ENCODE results near the gene TRABD2B.

Gene TRABD2B

DNA sequence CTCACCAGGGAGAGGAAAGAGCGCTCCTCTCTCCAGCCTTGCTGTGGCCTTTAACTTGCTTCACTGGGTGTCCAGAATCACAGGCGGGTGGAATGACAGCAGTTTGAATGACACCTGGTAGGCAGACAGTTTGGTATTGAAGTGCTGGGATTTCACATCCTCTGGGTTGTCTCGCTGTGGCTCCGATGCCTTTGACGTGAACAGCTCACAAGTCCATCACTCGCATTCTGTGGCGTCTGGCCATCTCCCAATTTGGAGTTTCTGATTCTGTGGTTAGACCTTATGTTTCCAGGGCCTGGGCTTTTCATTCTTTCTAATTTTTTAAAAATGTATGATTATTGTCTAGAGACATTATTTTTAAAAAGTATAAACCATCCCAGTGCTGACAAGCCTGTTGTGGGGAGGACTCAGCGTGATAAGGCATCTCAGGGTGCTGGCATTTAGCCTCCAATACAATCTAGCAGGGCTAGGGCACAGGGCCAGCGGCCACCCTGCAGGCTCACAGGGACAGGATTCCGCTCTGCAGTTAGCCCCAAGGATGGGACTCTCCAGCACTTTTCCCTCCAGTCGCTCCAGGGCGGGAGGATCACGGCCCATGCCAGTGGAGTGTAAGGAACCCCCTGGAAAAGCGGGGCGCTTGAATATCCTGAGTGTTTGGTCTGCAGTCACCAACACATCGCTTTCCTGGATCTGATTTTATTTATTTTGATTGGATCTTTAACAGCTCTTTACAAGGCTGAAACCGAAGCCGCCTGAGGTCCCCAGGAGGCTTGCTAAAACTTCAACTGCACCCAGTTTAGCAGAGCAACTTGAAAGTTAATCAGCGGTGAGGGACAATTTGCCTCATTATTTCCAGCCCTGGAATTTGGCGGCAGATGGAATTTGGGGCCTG is 178.3 kb downstream of the TRABD2B start:
- no peak for FAIRE-seq

DNA sequence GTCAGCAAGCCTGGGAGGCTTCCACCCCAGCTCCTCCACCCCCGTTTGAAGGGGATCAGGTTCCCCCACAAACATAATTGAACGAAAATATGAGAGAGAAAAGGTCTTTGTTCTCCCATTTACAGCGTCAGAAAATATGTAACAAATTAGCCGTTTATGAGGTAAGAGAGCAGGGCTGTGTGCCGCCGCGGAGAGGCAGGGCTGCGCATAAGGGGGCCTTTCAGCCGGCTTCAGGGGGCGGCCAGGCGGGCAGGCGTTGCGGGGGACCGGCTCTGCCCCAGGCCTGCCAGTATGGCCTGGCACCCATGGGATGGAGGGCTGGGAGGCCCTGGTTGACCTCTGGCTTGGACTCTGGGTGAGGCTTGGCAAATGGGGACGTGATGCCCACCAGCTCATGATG is 179.3 kb downstream of the TRABD2B start:
- no peak for FAIRE-seq

DNA sequence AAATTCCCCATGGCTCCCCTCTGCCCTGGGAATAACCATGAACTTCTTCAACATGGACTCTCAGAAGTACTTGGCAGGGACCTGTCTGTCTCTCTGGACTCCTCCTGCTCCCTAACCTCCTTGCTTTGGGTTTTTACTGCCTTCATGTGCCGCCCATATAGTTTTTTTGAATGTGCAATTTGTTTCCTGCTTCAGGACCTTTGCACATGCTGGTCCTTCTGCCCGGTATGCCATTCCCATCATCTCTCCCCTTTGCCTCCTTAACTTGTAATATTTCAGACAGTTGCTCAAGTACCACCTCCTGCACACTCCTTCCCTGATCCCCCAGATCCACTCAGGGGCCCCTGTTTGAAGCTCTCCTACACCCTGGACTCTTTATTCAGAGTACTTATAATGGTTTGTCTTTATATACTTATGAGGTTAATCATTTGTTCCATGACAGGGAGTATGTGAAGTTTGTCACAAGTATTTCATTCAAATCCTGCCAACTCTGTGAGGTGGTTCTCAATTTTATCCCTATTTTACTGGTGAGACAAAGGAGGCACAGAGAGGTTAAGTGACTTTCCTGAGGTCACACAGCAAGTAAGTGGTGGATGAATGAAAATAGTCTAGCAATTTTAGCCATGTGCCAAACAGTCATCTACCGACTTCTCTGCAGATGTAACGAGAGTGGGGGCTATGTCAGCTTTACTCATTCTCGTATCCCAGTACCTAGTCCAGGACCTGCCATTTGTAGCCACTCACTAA is 180.7 kb downstream of the TRABD2B start:
- no peak for FAIRE-seq

DNA sequence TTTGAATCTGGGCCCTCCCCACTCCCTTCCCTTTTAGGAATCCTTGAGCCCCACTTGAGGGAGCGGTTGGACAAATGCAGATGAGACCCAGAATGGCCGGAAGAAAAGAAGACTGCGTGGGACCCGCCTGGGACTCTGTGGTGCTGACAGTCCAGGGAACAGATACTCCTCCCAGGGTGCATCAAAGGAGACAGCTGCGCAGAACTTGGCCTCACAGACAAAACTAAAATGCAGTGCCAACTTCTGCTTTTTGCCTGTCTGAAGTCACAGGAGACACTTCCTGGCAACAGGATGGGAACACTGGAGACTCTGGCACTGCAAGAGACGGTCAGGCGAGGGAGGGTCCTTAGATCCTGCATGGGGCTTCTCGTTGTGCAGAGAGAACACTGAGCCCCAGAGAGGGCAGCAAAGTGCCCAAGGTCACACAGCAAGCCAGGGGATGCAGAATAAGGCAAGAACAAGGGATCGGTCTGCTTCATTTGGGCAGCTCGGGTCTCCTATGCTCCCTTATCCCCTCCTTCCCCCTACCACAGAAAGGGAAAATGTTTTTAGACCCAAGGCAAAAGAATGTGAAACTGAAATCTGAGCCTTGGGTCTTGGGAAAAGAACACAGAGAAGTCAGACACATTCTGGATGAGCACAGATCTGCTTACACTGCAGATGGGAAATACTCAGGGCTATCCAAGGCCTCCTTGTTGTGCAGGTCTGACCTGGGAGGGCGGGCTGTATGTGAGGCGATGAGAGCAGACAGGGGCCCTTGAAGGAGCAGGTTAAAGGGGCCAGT is 182.4 kb downstream of the TRABD2B start:
- FAIRE-seq = no peak

DNA sequence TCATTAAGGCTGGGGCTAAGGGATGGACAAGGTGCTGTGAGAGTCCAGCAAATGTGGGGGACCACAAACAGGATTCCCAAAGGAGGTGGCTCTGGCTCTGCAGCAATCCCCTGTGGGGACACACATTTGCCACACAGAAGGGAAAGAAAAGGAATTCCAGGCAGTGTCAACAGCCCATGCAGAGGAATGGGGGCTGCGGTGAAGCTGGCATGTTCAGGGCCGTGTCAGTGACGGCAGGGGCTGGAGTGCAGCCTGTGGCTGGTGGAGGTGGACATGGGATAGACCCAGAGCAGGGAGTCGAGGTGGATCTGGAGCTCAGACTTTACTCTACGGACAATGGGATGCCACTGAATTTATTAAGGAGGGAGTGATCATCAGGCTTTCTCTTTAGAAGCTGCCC is 183.2 kb downstream of the TRABD2B start:
- no peak for FAIRE-seq

DNA sequence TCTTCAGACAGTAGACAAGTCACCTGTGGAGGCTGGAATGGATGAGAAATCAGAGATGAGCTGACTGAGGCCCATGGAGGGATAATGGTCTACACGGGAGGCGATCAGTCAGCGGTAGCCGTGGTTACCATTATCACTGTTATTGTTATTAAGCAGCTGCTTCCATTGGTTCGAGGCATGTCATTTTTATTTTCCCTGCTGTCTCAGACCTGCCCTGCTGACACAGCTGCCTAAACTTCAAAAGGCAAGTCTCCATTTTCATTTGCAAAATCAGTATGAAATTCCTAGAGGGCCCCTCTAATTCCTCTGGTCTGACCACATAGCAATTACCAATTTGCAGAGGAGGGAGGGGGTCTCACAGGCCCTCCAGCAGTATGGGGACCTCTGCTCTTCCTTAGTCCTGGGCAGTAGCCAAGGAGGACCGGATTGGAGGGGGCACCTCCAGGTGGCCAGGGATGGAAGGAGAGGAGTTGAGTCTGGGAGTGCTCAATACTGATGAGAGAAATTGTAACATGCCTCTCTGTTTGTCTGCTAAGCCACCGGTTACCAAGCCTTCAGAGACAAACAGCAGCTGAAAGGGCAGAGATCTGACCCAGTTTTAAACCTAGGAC is 184.2 kb downstream of the TRABD2B start:
- no peak for FAIRE-seq

DNA sequence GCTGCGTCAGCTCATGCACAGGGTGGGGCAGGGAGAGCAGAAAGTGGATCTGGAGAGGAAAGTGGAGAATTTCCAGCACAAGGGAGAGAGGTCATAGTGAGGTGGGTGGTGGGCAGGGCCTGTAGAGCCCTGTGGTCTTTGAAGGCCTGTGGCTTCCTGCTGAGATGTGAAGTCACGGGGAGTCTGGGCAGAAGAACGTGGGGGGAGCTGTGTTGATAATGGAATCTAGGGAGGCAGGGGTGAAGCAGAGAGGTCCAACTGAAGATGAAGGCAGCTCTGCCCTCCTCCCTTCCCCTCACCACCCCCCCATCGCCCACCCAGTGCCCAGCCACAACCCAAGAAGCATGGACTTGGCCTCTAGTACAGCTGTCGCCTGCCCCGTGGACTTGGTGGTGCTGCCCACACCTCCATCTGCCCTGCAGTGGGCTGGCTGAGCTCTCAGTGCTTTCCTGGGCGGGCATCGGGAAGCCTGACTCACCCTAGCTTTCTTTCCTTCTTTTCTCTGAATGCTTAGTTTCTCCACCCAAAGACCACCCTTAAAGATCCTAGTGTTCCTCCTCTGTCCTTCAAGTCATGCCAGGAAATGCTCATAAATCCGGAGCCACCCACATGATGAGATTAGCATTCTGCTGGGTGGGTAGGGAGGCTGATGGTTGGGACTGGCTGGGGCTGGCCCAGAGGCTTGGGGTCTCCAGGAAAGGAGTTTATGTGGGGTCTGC is 186.1 kb downstream of the TRABD2B start:
- FAIRE-seq = no peak

DNA sequence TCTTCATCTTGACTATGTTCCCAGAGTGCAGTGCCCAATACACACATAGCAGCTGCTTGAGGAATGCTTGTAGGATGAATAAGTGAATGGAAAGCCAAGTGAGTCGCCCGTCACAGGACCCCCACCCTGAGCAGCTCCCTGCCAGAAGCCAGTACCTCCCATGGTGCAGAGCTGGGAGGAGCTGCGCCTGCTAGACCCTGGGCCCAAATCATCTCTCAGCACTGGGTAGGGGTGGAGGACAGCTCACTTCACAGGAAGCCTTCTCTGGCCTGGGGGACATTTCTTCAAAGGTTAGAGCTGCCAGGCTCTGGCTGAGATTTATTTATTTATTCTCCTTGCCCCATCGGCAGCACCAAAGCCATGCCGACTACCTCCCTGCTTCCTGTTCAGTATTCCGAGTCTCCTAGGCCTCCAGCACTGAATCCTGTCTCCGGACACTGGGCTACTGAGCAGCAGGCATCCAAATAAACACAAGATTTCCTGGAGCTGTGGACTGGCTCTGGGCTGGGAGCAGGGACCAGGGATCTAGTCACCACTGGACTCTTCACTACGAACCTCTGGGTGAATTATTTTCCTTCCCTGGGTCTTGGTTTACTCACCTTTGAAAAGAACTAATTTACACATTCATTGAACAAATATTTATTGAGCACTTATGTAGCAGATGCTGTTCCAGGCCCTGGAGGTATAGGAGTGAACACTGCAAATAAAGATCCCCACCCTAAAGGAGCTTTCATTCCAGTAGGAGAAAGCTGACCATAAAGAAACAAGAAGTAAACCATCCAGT is 187.7 kb downstream of the TRABD2B start:
- no peak for FAIRE-seq

DNA sequence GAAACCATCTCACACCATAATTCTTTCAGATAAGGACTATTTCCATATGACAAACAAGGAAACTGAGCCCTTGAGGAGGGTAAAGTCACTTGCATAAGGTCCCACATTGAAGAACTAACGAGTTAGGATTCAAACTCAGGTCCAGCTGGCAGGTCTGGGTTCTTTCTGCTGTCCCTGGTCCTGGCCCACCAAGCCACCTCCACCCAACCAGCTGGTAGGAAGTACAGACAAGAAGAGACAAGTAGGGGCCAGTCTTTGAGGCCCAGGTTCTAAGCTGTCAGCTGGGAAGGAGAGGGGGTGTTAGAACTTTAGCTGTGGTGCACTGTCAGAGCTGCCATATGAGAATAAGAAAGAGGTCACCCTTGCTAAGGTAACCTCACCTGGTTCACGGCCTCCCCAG is 188.6 kb downstream of the TRABD2B start:
- FAIRE-seq = no peak

DNA sequence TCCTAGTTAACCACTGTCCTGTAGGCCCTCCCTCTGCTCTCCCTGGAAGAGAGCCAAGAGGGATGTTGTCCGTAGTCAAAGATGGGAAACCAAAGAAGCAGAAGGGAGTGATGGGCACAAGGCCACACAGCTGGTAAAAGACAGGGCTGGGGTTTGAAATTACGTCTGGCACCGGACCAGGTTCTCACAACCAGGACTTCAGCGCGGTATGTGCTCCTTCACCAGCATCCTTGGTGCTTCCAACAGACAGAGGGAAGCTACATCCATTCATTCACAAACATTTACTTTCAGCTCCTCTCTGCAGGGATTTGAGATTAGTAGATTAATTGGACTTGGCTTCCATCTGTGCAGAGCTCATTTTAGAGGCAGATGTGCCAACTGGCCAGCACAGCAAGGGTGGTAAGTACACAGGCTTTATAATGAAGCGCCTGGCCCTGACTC is 191.2 kb downstream of the TRABD2B start:
- no peak for FAIRE-seq

DNA sequence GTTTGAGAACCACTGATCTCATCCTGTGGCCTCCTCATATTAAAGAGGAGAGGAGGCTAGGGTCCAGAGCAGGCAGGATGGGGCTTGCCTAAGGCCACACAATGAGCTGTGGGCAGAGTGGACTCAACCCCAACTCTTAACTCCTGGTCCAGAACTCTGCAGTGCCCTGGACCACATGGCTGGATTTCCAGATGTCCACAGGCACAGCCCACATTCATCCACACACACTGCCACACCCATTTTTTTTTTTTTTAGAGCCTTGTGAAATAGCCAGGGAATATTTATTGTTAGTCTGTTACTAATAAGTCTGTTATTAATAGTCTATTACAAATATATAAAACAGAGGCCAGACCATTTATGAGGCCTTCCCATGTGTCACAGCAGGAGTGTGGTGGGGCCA is 192.2 kb downstream of the TRABD2B start:
- no peak for FAIRE-seq

DNA sequence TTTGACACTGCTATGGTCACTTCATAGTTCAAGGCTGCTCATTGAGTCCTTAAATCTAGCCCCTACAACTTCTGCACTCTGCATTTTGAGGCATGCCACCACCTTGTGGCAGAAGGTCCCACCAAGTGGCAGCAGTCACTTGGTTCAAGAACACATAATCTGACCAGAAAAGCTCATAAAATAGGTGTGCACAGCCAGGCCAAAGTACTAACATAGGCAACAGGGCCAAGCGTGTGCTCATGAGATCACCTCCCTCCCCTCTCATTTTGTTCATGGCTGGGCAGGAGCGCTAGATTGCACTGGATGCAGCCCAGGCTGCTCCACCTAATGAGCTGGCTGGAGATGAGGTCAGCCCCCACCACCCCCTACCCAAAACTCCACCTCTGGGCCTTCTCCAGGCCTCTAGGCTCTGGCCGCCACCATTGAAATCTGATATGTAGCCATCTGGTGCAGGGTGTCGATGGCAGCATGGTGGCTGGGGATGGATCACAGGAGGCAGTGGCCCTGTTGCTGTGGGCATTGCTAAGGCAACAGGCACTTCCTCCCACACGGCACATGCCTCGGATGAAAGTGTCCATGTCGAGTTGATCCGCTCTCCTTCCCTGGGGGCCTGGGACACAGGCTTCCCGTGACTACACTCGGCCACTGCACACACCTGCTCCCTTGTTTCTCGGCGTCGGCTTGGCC is 193.2 kb downstream of the TRABD2B start:
- FAIRE-seq = no peak

DNA sequence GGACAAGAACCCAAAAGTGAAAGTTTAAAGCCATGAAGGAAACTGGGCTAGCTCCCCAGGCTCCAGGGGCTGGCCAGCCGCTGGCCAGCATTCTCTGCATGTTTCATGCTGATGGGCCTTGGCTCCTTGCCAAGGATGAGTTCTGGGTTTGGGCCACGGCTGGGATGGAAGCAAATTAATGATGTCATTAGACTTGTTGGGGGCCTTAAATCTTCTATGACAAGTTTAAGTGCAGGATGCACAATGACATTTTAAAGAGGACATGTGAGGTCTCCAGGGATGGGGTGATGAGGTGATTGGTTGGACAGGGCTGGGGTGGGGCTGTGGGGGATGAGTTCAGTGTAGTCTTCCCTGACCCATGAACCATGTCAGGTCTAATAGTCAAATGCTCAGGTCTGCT is 199.6 kb downstream of the TRABD2B start:
- FAIRE-seq = no peak

DNA sequence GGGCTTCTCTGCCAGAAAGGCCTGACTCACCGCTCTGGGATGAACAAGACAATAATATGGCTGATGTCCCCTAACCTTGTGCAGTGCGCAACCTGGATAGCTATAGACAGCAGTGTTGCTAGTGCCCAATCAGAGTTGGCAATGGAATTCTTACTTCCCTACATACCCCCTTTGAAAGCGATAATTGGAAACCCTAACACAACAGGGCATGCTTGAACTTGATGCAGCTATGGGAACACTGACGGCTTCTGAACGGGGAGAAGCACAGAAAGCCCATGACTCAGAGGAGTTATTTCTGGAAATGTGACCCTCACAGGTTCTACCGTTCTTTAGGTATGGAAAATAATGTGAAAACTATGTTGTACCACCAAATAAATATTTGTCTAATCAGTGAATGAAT is 200.6 kb downstream of the TRABD2B start:
- no peak for FAIRE-seq

DNA sequence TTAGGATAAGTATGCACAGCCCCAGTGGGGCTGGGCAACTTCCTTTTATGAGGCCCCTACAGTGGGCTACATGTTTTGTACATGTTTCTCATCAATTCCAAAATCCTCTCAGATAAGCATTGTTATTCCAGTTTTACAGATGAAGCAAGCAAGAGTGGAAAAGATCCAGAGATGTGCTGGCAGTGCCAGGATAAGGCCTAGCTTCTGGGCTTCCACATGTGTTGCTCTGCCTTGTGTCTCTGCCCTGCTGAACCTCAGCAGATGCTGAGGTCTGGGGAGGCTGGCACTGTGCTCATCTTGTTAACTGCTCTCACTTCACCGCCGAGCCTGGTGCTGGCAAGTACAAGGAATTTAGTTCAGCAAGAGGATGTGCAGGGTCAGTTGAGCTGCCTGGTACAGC is 202.1 kb downstream of the TRABD2B start:
- no peak for FAIRE-seq

DNA sequence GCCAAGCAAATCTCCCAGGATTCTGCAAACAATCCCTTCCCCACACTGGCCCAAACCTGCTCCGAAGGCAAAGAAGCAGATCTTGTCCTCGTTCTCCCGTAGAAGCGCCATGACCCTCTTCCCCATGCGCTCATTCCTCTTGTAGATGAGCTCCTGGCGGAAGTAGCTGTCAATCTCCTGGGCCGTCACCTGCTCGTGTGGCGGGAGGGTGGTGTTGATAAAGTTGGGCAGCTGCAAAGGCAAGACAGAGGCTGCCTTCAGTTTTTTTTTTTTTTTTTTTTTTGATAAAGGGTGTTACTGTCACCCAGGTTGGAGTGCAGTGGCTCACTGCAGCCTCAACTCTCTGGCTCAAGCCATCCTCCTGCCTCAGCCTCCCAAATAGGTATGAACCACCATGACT is 202.7 kb downstream of the TRABD2B start:
- no peak for FAIRE-seq

DNA sequence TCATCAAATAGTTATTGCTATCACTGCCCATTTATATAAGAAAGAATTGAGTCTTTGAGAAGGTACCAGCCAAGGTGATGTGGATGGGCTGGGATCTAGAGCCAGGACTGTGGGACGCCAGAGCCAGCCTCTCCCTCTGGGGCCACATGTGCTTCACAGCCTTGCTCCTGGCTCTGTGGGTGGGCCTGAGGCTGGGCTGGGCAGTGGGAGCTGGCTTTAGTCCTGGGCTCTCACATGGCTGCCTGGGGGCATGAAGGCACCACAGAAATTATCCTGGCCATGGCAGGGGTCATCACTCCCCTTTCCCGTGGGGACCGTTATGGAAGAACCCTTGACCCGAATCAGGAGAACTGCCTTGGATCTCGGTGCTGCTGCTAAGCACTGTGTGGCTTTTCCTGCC is 203.1 kb downstream of the TRABD2B start:
- FAIRE-seq = no peak

DNA sequence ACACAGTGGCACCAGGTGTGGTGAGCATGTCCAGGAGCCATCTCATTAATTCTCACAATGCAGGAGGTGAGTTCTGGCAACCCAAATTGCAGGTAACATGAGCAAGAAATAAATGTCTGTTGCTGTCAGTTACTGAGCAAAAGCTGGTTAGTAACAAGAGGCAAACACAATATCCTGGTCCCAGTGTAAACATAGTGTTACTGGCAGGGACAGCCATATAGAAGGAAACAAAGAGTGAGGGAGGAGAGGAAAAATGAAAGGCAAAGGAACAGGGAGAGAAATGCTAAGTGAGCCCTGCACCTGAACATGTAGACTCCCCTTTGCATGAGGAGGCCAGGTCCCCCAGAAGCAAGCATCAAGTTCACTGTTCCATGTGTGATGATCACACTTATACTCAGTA is 203.6 kb downstream of the TRABD2B start:
- FAIRE-seq = no peak

DNA sequence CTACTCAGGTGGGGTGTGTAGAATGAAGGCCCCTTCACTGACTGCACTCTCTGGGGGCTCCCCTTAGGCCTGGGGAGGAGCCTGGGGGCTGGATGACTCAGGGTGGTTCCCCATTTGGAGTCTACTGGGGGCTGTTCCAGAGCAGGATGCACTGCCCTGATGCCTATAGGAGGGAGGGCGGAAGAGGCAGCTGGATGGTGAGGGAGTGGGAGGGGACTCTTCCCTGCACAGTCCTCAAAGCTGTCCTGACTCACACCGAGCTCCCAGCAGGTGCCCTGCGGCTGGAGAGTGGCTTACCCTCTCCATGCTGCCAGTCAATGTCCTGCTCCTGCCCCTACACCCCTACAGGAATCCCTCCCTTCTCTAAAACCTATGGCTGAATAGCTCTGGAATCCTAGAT is 204.4 kb downstream of the TRABD2B start:
- FAIRE-seq = no peak

DNA sequence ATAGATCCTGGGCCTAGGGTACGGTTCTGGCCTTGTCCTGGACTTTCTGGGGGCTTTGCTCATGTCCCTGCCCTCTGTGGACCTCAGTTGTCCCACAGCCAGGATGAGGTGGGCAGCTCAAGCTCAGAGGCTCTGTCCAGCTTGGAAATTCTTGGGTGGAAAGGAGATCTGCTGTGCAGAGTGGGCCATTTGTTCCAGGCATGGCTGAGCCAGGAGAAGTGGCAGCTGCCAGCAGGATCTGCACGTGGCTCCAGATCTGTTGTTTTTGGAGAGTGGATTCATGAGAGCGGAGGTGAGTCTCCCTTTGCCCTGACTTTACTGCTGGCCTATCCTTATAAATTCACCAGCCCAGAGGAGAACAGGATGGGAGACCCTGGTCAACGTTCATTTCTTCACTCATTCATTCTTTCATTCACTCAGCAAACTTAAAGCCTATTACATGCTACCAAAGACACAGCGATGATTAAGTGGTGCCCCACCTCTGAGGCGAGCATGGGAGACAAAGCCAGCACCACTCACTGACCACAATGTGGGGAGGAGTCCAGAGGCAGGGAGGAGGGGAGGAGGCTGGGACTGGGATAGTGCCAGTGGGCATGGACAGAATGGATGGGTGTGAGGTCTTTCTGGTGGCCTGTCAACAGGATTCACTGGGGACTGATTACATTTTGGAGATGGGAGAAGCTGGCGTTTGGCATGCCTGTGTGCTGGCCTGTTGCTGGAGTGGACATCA is 205.1 kb downstream of the TRABD2B start:
- FAIRE-seq = no peak
